Astrocyte (in vitro differentiated cells and primary cell): ENCODE results near the gene DMRTC1.
"Not testable (repeated sequence)": the region's sequence is repeated elsewhere in the genome, so short reads cannot be mapped to it uniquely, and the experiment has no call there.

Experiments
- EZH2 ChIP-seq: IDR thresholded peaks from 2 replicates; pipeline ENCODE4 v1.6.1; 2012; ENCODE audit warnings: mild to moderate bottlenecking, low read length, inconsistent platforms; ENCODE audit not compliant: insufficient read depth
- TF ChIP-seq, protein P1 (sequence below): IDR thresholded peaks from 2 replicates; pipeline ENCODE4 v1.5.1; 2011; ENCODE audit warnings: low read depth, mild to moderate bottlenecking, inconsistent platforms, low read length, moderate library complexity; ENCODE audit not compliant: insufficient read depth

DNA sequence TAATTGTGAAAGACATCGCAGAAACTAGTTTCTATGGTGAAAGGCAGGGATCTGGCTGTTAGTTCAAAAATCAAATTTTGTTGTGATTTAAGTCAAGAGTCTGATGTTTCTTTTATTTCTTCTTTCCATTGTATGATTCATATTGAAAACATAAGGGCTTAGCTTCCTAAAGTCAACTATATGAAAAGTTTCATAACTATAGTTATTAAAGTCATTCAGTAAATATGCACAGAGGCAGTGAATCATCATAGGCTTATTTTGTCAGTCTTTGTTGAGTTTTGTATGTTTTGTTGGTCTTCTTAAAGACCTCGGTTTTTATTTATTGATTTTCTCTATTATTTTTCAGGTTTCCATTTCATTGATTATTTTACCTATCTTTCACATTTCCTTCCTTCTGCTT, 60.7 kb downstream of the DMRTC1 start:
- TF ChIP-seq, protein P1, sequence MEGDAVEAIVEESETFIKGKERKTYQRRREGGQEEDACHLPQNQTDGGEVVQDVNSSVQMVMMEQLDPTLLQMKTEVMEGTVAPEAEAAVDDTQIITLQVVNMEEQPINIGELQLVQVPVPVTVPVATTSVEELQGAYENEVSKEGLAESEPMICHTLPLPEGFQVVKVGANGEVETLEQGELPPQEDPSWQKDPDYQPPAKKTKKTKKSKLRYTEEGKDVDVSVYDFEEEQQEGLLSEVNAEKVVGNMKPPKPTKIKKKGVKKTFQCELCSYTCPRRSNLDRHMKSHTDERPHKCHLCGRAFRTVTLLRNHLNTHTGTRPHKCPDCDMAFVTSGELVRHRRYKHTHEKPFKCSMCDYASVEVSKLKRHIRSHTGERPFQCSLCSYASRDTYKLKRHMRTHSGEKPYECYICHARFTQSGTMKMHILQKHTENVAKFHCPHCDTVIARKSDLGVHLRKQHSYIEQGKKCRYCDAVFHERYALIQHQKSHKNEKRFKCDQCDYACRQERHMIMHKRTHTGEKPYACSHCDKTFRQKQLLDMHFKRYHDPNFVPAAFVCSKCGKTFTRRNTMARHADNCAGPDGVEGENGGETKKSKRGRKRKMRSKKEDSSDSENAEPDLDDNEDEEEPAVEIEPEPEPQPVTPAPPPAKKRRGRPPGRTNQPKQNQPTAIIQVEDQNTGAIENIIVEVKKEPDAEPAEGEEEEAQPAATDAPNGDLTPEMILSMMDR, result not testable (repeated sequence)
- TF ChIP-seq EZH2, result not testable (repeated sequence)
